T-helper 17 cell (primary cell): ENCODE results near the gene TMEM88. TPM values are rescaled to one million over a fixed set of nuclear protein-coding genes. Genes with fewer than 3 reads are reported as not detected.
"Not testable (repeated sequence)": the region's sequence is repeated elsewhere in the genome, so short reads cannot be mapped to it uniquely, and the experiment has no call there.

Source experiments
- ATAC-seq: fragments of 150-1000 bp; cut with Tn5 transposase; 2 replicates; pipeline ENCODE4 v1.10.0; 2021; ENCODE audit warnings: mild to moderate bottlenecking, moderate library complexity
- DNase-seq, 3 donors: peaks; one replicate each; pipeline versions ENCODE4 v3.0.0 to v3.0.0-alpha.2; 2020 to 2021
- H3K9me3 ChIP-seq: one replicate; pipeline ENCODE4 v1.7.0; 2013; ENCODE audit warnings: low read length, mild to moderate bottlenecking; ENCODE audit not compliant: control insufficient read depth, poor library complexity, severe bottlenecking
- H3K27ac Mint-ChIP-seq: one replicate; pipeline ENCODE4 v1.8.0; 2022; ENCODE audit warnings: mild to moderate bottlenecking, moderate library complexity, mixed read lengths
- H3K27me3 Mint-ChIP-seq: one replicate; pipeline ENCODE4 v1.8.0; 2022; ENCODE audit warnings: mixed read lengths
- H3K36me3 Mint-ChIP-seq: one replicate; pipeline ENCODE4 v1.8.0; 2022; ENCODE audit warnings: low read depth, mixed read lengths
- H3K4me1 Mint-ChIP-seq: one replicate; pipeline ENCODE4 v1.8.0; 2022; ENCODE audit warnings: mild to moderate bottlenecking, mixed read lengths
- H3K4me3 Mint-ChIP-seq: one replicate; pipeline ENCODE4 v1.8.0; 2022; ENCODE audit warnings: mild to moderate bottlenecking, moderate library complexity, mixed read lengths
- total RNA-seq, 4 donors: library from RNA in 2 of 4; stranded (reverse) in 2 of 4; gene quantifications; one replicate each; pipeline ENCODE4 v1.2.3 and lab custom pipeline; 2022 to 2026

TMEM88 gene, protein sequence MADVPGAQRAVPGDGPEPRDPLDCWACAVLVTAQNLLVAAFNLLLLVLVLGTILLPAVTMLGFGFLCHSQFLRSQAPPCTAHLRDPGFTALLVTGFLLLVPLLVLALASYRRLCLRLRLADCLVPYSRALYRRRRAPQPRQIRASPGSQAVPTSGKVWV
- total RNA-seq (10 to 100 TPM; 31.0 to 31.3 TPM), total RNA-seq (lab: John Stamatoyannopoulos, UW) (0.93 to 3.5 reads per million in 2 donors)

DNA sequence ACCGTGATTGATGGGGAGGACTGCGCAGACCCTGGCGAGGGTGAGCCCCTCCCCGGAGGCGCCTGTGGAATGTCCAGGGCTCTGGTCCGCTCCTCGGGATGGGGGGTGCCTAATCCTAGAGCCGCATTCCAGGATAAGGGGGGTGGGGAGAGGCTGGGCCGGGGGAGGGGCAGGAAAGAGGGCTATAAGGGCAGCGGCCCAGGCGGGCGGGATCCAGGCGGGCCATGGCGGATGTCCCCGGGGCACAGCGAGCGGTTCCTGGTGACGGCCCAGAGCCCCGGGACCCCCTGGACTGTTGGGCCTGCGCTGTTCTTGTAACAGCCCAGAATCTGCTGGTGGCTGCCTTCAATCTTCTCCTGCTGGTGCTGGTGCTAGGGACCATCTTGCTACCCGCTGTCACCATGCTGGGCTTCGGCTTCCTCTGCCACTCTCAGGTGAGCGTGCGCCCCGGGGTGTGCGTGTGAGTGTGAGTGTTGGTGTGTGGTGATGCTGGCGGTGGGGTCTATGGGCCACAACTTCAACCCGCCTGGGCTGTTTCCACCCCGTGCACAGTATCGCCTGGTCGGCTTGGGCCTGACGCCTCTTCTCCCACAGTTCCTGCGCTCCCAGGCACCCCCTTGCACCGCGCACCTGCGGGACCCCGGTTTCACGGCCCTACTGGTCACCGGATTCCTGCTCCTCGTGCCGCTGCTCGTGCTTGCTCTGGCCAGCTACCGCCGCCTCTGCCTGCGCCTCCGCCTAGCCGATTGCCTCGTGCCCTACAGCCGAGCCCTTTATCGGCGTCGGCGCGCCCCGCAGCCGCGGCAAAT is at the start of gene TMEM88:
TMEM88 (plus strand) TSS at position 216 of the 809 bp plus-strand sequence; CDS start at position 225, 9 bp downstream.
- Mint-ChIP-seq H3K4me1 (peaks cover 22% of the 10 kb centered on the region), H3K27ac (peak within 1 kb of the TSS; percentile 81), H3K36me3 (peaks cover 3% of the 10 kb centered on the region), H3K4me3 (no peak within 1 kb of the TSS), H3K27me3 (no peaks in the 10 kb centered on the region)
- ATAC-seq (no peak), DNase-seq (peak in 1 of 3 donors; percentile 26)
- no peaks in the 10 kb centered on the region for H3K9me3 ChIP-seq

DNA sequence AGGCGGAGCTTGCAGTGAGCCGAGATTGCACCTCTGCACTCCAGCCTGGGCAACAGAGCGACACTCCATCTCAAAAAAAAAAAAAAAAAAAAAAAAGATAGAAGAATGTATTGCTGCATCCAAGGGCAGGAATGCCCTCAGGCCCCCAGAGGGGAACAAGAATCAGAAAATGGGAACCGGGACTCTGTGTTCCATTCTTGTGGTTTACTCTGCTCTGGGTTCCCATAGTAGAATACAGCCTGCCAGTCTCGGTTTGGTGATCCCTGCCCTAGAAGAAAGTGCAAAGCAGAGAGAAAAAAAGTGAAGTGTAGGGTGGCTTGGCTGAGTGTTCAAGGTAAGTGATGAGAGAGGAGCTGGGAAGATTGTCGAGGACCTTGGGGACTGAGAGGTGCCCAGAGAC is 48.3 kb upstream of the TMEM88 start:
- Mint-ChIP-seq H3K4me1 (peaks cover 4% of the 10 kb centered on the region), H3K27me3 (peaks cover 57% of the 10 kb centered on the region), H3K36me3 (peaks cover 6% of the 10 kb centered on the region), H3K27ac (no peak overlapping the region), H3K4me3 (no peak overlapping the region)
- ATAC-seq (no peak), DNase-seq (no peak)
- H3K9me3 ChIP-seq = no peaks in the 10 kb centered on the region

DNA sequence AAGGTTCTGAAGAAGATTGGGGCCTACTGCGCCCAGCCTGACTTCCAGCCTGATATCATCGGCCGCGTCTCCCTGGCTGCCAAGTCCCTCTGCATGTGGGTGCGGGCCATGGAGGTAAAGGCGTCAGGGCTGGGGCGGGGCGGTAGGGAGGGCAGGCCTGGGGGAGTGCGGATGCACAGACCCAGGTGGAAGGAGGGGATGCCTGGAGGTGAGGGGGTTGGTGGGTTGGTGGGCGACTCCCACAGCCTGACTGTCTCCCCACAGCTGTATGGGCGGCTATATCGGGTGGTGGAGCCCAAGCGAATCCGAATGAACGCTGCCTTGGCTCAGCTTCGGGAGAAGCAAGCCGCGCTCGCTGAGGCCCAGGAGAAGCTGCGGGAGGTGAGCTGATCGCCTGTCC is 47.7 kb upstream of the TMEM88 start:
- no peak for DNase-seq
- Mint-ChIP-seq H3K27ac (no peak overlapping the region), H3K36me3 (peaks cover 6% of the 10 kb centered on the region), H3K27me3 (peaks cover 57% of the 10 kb centered on the region), H3K4me1 (peaks cover 2% of the 10 kb centered on the region), H3K4me3 (no peak overlapping the region)
- no peak for ATAC-seq
- H3K9me3 ChIP-seq = no peaks in the 10 kb centered on the region

DNA sequence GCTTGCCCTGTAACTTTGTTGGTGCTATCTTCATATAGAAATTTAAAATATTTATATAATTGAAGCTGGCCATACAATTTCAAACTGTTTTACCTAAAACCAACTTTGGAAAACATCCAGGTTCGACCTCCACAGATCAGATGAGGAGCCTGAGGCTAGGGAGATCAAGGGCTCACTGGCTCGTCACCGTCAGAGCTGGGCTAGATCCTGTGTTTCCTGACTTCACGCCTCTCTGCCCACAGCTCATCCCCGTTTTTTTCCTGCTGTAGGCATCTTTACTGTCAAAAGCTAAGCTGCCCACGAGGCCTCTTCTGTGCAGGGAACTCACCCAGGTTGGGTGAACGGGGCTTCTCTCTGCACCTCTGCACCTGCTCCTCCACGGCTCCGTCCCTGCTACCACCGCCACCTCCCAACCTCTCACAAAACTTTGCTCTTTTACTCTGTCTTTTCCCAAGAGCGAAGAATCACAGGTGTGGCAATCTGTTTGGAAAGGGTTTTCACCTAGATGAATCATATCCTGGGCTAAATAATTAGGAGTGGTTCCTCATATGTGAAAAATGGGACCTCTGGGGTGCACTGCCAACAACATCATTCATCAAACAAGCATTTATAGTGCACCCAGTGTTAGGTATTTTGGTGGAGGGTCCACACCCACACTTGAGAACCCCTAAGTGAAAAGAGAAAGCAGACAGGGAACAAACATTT is 45.6 kb upstream of the TMEM88 start:
- H3K27ac Mint-ChIP-seq = no peak overlapping the region
- no peak for ATAC-seq
- peaks cover 4% of the 10 kb centered on the region for H3K36me3 Mint-ChIP-seq

DNA sequence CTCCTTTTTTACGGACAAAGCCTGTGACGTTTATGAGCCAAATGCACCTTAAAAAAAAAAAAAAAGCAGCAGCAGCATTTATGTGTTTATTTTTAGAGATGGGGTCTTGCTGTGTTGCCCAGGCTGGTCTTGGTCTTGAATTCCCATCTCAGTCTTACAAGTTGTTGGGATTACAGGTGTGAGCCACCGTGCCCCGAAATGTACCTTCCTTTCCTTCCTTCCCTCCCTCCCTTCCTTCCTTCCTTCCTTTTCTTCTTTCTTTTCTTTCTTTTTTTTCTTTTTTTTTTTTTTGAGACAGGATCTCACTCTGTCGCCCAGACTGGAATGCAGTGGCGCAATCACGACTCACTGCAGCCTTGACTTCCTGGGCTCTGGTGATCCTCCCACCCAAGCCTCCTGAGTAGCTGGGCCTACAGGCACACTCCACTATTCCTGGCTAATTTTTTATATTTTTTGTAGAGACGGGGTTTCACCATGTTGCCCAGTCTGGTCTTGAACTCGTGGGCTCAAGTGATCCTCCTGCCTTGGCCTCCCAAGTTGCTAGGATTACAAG is 45.0 kb upstream of the TMEM88 start:
- H3K4me3 Mint-ChIP-seq, DNase-seq, H3K36me3 Mint-ChIP-seq, ATAC-seq, H3K9me3 ChIP-seq, H3K27ac Mint-ChIP-seq, H3K4me1 Mint-ChIP-seq: not testable (repeated sequence)
- peaks cover 37% of the 10 kb centered on the region for H3K27me3 Mint-ChIP-seq

More for the DNA sequence above, 45.6 kb upstream of the TMEM88 start:
- no peaks in the 10 kb centered on the region for H3K9me3 ChIP-seq
- Mint-ChIP-seq H3K27me3 (peaks cover 42% of the 10 kb centered on the region), H3K4me3 (no peak overlapping the region), H3K4me1 (peaks cover 2% of the 10 kb centered on the region)
- DNase-seq = no peak

DNA sequence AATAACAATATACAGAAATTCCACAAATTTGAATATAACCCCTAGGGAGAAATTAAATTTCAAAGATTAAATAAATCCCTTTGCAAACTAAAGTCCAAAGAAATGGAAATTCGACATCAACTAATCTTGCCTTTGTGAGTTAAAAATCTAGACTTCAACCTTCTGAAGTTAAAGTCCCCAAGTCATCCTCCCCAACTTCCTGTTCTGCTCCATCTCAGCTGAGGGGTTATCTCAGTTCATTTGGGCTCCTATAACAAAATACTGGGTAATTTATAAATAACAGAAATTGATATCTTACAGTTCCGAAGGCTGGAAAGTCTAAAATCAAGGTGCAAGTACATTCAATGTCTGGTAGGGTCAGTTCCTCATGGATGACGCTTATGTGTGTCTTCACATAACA is 43.6 kb upstream of the TMEM88 start:
- Mint-ChIP-seq H3K4me3 (no peak overlapping the region), H3K4me1 (peaks cover 2% of the 10 kb centered on the region), H3K36me3 (peaks cover 2% of the 10 kb centered on the region), H3K27ac (no peak overlapping the region), H3K27me3 (peaks cover 25% of the 10 kb centered on the region)
- no peak for DNase-seq
- no peak for ATAC-seq
- no peaks in the 10 kb centered on the region for H3K9me3 ChIP-seq

DNA sequence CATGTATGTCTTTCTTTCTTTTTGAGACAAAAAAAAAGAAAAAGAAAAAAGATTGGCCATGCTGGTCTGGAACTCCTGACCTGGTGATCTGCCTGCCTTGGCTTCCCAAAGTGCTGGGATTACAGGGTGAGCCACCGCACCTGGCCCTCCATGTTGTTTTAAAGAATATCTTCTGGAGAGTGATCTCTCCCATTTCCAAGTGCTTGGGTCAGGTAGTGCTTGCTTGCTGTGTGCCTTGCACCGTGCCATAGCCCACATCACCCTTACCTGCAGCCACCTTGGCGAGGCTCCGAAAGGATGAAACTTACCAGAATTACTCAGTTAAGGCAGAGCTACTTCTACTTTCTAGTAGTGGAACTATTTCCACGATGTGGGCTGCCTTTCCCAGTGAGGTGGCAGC is 39.9 kb upstream of the TMEM88 start:
- Mint-ChIP-seq H3K4me3 (no peak overlapping the region), H3K27me3 (no peaks in the 10 kb centered on the region), H3K4me1 (no peaks in the 10 kb centered on the region), H3K27ac (no peak overlapping the region), H3K36me3 (no peaks in the 10 kb centered on the region)
- ATAC-seq = no peak
- DNase-seq = no peak
- H3K9me3 ChIP-seq = no peaks in the 10 kb centered on the region

DNA sequence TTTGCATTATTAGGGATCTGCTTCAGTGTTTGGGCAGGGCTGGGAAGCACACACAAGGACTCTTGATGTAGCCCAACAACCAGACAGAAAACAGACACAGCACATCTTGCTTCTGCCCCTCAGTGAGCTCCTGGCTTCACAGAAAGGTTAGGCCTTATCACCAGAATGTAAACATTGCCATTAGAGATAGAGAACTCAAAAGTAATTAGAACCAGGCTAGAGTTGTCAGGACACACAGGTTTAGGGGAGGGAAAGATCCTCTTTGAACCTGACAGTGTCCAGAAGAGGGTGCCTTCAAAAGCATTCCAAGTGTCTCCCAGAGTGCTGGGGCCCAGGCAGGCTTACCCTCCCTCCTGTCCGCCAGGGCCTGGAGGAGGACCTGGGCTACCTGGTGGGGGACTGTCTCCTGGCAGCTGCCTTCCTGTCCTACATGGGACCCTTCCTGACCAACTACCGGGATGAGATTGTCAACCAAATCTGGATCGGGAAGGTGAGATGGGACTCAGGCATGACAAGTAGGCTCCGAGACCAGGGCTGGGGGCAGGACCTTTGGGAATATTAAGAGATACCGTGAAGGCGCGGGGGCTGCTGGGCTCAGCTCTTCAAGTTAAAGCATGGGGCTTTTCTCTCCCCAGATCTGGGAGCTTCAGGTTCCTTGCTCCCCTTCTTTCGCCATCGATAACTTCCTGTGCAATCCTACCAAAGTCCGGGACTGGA is 37.8 kb upstream of the TMEM88 start:
- ATAC-seq = no peak
- no peak for DNase-seq
- Mint-ChIP-seq H3K4me1 (no peaks in the 10 kb centered on the region), H3K4me3 (no peak overlapping the region), H3K27ac (peak overlapping the region; percentile 9), H3K36me3 (no peaks in the 10 kb centered on the region), H3K27me3 (no peaks in the 10 kb centered on the region)
- H3K9me3 ChIP-seq = no peaks in the 10 kb centered on the region

DNA sequence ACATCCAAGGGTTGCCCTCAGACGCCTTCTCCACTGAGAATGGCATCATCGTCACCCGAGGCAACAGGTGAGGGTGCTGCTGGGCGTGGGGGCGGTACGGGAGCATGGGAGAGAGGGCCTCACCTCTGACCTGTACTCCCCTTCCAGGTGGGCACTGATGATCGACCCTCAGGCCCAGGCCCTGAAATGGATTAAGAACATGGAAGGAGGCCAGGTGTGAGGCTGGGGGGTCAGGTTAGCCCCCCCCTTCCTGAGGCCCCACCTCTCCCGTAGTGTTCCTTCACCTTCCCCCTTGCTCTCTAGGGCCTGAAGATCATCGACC is 37.3 kb upstream of the TMEM88 start:
- DNase-seq (no peak), ATAC-seq (no peak)
- H3K27ac Mint-ChIP-seq = no peak overlapping the region
- H3K4me1 Mint-ChIP-seq = peaks cover 2% of the 10 kb centered on the region
- no peak overlapping the region for H3K4me3 Mint-ChIP-seq
- no peaks in the 10 kb centered on the region for H3K27me3 Mint-ChIP-seq
- no peaks in the 10 kb centered on the region for H3K9me3 ChIP-seq
- H3K36me3 Mint-ChIP-seq = no peaks in the 10 kb centered on the region

DNA sequence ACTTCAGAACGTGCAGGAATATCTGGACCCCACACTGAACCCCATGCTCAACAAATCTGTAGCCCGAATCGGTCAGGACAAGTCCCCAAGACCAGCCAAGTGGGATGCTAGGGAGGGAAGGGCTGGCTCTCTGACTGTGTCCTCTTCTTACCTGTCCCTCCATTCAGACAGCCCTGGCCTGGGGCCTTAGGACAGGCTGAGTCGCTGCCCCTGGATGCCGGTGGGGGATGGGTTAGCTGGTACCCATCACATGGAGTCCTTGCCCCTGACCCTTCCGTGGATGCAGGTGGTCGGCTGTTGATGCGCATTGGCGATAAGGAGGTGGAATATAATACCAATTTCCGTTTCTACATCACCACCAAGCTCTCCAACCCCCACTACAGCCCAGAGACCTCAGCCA is 36.8 kb upstream of the TMEM88 start:
- Mint-ChIP-seq H3K27me3 (no peaks in the 10 kb centered on the region), H3K36me3 (no peaks in the 10 kb centered on the region), H3K4me3 (no peak overlapping the region), H3K4me1 (peaks cover 2% of the 10 kb centered on the region), H3K27ac (no peak overlapping the region)
- DNase-seq = no peak
- ATAC-seq = no peak
- H3K9me3 ChIP-seq = no peaks in the 10 kb centered on the region

DNA sequence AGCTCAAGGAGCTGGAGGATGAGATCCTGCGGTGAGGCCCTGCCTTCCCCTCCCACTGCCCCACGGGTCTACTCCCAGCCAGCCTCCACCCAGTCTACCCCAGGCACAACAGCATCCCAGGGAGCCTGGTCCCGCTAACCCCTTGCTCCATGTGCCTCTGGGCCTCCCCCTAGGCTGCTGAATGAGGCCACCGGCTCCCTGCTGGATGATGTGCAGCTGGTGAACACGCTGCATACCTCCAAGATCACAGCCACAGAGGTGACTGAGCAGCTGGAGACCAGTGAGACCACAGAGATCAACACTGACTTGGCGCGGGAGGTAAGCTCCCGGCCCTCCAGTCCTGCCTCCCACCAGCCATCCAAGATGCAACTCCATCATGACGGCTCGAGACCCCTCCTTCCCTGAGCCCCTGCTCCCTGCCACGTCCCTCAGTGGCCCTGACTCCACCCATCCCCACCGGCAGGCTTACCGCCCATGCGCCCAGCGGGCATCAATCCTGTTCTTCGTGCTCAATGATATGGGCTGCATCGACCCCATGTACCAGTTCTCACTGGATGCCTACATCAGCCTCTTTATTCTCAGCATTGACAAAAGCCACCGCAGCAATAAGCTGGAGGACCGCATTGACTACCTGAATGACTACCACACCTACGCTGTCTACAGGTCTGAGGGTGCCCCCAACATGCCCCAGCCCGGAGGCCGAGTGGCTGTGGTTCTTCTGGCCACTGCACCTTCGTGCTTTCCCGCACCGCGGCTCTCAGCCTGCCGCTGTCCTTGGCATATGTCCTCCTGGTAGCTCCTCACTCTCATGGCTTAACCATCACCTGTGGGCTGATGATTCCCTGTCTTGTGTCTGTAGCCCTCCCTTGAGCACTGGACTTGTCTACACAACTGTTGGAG is 35.9 kb upstream of the TMEM88 start:
- Mint-ChIP-seq H3K27me3 (no peaks in the 10 kb centered on the region), H3K4me3 (no peak overlapping the region), H3K27ac (no peak overlapping the region), H3K36me3 (no peaks in the 10 kb centered on the region), H3K4me1 (peaks cover 2% of the 10 kb centered on the region)
- no peak for ATAC-seq
- H3K9me3 ChIP-seq = no peaks in the 10 kb centered on the region
- no peak for DNase-seq

DNA sequence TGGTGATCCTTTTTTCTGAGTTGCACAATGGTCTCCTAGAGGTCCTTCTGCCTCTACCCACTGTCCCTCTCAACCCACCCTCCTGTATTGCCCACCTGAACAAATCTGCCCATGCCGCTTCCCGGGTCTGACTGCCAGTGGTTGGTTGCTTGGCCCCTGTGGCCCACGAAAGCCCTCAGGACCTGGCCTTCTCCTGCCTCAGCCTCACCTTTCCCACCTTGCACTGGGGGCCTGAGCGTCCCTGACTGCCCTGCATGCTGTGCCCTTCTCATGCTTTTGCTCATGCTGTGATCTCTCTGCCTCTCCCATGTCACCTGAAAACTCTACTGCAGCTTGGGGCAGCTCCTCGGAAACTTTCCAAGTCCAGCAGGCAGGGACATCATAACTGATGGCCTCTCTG is 34.6 kb upstream of the TMEM88 start:
- DNase-seq (no peak), ATAC-seq (no peak)
- H3K9me3 ChIP-seq = no peaks in the 10 kb centered on the region
- Mint-ChIP-seq H3K27me3 (peaks cover 7% of the 10 kb centered on the region), H3K4me1 (peaks cover 8% of the 10 kb centered on the region), H3K4me3 (no peak overlapping the region), H3K27ac (no peak overlapping the region), H3K36me3 (no peaks in the 10 kb centered on the region)
